ENCODE results near the gene ZBTB47. TPM values are rescaled to one million over a fixed set of nuclear protein-coding genes. Genes with fewer than 3 reads are reported as not detected.

Gene ZBTB47
- total RNA-seq: 38.8 to 44.4 TPM (median 40.0 TPM) in 3 replicates
- long read RNA-seq, partial matches to known transcripts: 23 of 28 reads
- long read RNA-seq, other reads (novel, unspliced or antisense): 5 of 28 reads

GRCh38 chr3:42653560-42654330 is at the start of gene ZBTB47:
Gene ZBTB47 (plus strand): TSS chr3:42653697. CDS start chr3:42658356, 4,659 bp downstream.
- peak within 1 kb of the TSS; percentile 93 for H3K4me3 Mint-ChIP-seq (ENCODE audit: unreplicated experiment)
- peak within 1 kb of the TSS; percentile 95 for H3K27ac Mint-ChIP-seq (ENCODE audit: unreplicated experiment)
- no peaks in the 10 kb centered on the region for H3K27me3 Mint-ChIP-seq (ENCODE audit: low read depth)
- peaks cover 60% of the 10 kb centered on the region for H3K4me1 Mint-ChIP-seq (ENCODE audit: low read depth)
- peaks cover 8% of the 10 kb centered on the region for H3K36me3 Mint-ChIP-seq (ENCODE audit: low read depth)
- H3K9me3 Mint-ChIP-seq (ENCODE audit: low read depth): no peaks in the 10 kb centered on the region
- TF ChIP-seq, protein P1, sequence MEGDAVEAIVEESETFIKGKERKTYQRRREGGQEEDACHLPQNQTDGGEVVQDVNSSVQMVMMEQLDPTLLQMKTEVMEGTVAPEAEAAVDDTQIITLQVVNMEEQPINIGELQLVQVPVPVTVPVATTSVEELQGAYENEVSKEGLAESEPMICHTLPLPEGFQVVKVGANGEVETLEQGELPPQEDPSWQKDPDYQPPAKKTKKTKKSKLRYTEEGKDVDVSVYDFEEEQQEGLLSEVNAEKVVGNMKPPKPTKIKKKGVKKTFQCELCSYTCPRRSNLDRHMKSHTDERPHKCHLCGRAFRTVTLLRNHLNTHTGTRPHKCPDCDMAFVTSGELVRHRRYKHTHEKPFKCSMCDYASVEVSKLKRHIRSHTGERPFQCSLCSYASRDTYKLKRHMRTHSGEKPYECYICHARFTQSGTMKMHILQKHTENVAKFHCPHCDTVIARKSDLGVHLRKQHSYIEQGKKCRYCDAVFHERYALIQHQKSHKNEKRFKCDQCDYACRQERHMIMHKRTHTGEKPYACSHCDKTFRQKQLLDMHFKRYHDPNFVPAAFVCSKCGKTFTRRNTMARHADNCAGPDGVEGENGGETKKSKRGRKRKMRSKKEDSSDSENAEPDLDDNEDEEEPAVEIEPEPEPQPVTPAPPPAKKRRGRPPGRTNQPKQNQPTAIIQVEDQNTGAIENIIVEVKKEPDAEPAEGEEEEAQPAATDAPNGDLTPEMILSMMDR (IDR thresholded peaks at IDR 0.05): peak; percentile 7
- no peak for DNase-seq (ENCODE audit: low spot score)

- TF ChIP-seq, protein P1 (IDR thresholded peaks at IDR 0.05): no peak
- no peaks in the 10 kb centered on the region for H3K27me3 Mint-ChIP-seq (ENCODE audit: low read depth)
- H3K36me3 Mint-ChIP-seq (ENCODE audit: low read depth): peaks cover 13% of the 10 kb centered on the region
- no peak for DNase-seq (ENCODE audit: low spot score)
- H3K27ac Mint-ChIP-seq (ENCODE audit: unreplicated experiment): peak overlapping the region; percentile 10
- H3K4me1 Mint-ChIP-seq (ENCODE audit: low read depth): peaks cover 69% of the 10 kb centered on the region
- peaks cover 4% of the 10 kb centered on the region for H3K9me3 Mint-ChIP-seq (ENCODE audit: low read depth)
- H3K4me3 Mint-ChIP-seq (ENCODE audit: unreplicated experiment): no peak overlapping the region
These were observed 47.8 kb upstream of the ZBTB47 start for GRCh38 chr3:42605546-42606173.

GRCh38 chr3:42608581-42608980 is 44.9 kb upstream of the ZBTB47 start:
- DNase-seq (ENCODE audit: low spot score): no peak
- peaks cover 60% of the 10 kb centered on the region for H3K4me1 Mint-ChIP-seq (ENCODE audit: low read depth)
- peaks cover 13% of the 10 kb centered on the region for H3K36me3 Mint-ChIP-seq (ENCODE audit: low read depth)
- H3K27ac Mint-ChIP-seq (ENCODE audit: unreplicated experiment): peak overlapping the region; percentile 60
- no peaks in the 10 kb centered on the region for H3K27me3 Mint-ChIP-seq (ENCODE audit: low read depth)
- TF ChIP-seq, protein P1 (IDR thresholded peaks at IDR 0.05): no peak
- no peak overlapping the region for H3K4me3 Mint-ChIP-seq (ENCODE audit: unreplicated experiment)
- H3K9me3 Mint-ChIP-seq (ENCODE audit: low read depth): peaks cover 4% of the 10 kb centered on the region

- peak overlapping the region; percentile 41 for H3K27ac Mint-ChIP-seq (ENCODE audit: unreplicated experiment)
- H3K4me1 Mint-ChIP-seq (ENCODE audit: low read depth): peaks cover 56% of the 10 kb centered on the region
- H3K4me3 Mint-ChIP-seq (ENCODE audit: unreplicated experiment): no peak overlapping the region
- no peaks in the 10 kb centered on the region for H3K9me3 Mint-ChIP-seq (ENCODE audit: low read depth)
- H3K27me3 Mint-ChIP-seq (ENCODE audit: low read depth): no peaks in the 10 kb centered on the region
- TF ChIP-seq, protein P1 (IDR thresholded peaks at IDR 0.05): no peak
- peaks cover 6% of the 10 kb centered on the region for H3K36me3 Mint-ChIP-seq (ENCODE audit: low read depth)
- no peak for DNase-seq (ENCODE audit: low spot score)
These were observed 42.5 kb upstream of the ZBTB47 start for GRCh38 chr3:42610976-42611375.

- Mint-ChIP-seq H3K4me3 (ENCODE audit: unreplicated experiment) (no peak overlapping the region), H3K9me3 (ENCODE audit: low read depth) (no peaks in the 10 kb centered on the region), H3K36me3 (ENCODE audit: low read depth) (peaks cover 5% of the 10 kb centered on the region), H3K27me3 (ENCODE audit: low read depth) (no peaks in the 10 kb centered on the region), H3K27ac (ENCODE audit: unreplicated experiment) (no peak overlapping the region), H3K4me1 (ENCODE audit: low read depth) (peaks cover 60% of the 10 kb centered on the region)
- TF ChIP-seq, protein P1 (IDR thresholded peaks at IDR 0.05): no peak
- DNase-seq (ENCODE audit: low spot score): no peak
These were observed 41.3 kb upstream of the ZBTB47 start for GRCh38 chr3:42612217-42612616.

Data from chondrocyte (in vitro differentiated cells).